ENCODE data around the gene LIN9. TPM values are rescaled to one million over a fixed set of nuclear protein-coding genes. Genes with fewer than 3 reads are reported as not detected.

Gene LIN9, protein sequence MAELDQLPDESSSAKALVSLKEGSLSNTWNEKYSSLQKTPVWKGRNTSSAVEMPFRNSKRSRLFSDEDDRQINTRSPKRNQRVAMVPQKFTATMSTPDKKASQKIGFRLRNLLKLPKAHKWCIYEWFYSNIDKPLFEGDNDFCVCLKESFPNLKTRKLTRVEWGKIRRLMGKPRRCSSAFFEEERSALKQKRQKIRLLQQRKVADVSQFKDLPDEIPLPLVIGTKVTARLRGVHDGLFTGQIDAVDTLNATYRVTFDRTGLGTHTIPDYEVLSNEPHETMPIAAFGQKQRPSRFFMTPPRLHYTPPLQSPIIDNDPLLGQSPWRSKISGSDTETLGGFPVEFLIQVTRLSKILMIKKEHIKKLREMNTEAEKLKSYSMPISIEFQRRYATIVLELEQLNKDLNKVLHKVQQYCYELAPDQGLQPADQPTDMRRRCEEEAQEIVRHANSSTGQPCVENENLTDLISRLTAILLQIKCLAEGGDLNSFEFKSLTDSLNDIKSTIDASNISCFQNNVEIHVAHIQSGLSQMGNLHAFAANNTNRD
- total RNA-seq: 1 to 10 TPM; 3.6 to 5.9 (median 4.4) TPM

DNA sequence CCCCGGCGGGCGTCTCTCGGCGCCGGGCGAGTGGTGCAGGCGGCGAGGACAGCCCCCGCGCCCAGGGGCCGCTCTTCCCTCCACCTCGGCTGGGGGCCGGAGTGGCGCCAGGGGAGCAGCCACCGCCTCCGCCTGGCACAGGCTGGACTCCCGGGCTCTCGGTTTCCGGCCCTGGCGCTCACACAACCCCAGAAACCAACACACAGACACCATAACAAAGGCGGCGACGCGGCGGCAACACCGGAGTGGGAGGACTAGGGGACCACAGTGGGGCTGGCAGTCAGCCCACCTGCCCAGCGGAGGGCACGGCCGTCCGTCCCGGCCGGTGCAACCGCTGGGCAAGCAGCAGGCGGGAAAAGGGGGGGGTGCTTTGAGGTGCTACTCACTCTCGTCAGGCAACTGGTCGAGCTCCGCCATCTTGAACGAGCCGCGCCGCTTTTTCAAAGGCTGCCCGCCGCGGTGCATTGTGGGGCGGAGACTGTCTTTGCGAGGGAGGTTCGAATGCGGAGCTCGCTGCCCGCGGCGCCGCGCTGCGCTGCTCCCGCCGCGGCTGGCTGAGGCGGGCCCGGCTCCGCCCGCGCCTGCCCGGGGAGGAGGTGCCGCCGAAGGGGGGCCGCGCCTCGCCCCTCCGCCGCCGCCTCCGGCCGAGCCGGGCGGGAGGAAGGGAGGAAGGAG is at the start of gene LIN9:
LIN9 (minus strand) TSS at position 442 of the 675 bp plus-strand sequence; CDS start at position 417, 25 bp downstream.
- Histone ChIP-seq H3K4me1 (peaks cover 24% of the 10 kb centered on the region), H3K9me3 (no peaks in the 10 kb centered on the region), H3K4me3 (peak within 1 kb of the TSS; percentile 73), H3K27me3 (no peaks in the 10 kb centered on the region), H3K27ac (peak within 1 kb of the TSS; percentile 63), H3K36me3 (no peaks in the 10 kb centered on the region)
- TF ChIP-seq, protein P1, sequence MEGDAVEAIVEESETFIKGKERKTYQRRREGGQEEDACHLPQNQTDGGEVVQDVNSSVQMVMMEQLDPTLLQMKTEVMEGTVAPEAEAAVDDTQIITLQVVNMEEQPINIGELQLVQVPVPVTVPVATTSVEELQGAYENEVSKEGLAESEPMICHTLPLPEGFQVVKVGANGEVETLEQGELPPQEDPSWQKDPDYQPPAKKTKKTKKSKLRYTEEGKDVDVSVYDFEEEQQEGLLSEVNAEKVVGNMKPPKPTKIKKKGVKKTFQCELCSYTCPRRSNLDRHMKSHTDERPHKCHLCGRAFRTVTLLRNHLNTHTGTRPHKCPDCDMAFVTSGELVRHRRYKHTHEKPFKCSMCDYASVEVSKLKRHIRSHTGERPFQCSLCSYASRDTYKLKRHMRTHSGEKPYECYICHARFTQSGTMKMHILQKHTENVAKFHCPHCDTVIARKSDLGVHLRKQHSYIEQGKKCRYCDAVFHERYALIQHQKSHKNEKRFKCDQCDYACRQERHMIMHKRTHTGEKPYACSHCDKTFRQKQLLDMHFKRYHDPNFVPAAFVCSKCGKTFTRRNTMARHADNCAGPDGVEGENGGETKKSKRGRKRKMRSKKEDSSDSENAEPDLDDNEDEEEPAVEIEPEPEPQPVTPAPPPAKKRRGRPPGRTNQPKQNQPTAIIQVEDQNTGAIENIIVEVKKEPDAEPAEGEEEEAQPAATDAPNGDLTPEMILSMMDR (IDR thresholded peaks at IDR 0.05): no peak
- TF ChIP-seq EP300 (IDR thresholded peaks at IDR 0.05) (no peak), POLR2AphosphoS5 (IDR thresholded peaks at IDR 0.05) (no peak), POLR2A (IDR thresholded peaks at IDR 0.05) (no peak)
- peak; percentile 94 to 95 for DNase-seq (ENCODE audit: low spot score in 2 of 2)
- WGBS: under 1% methylated on average over 47 of the region's 77 CpGs

DNA sequence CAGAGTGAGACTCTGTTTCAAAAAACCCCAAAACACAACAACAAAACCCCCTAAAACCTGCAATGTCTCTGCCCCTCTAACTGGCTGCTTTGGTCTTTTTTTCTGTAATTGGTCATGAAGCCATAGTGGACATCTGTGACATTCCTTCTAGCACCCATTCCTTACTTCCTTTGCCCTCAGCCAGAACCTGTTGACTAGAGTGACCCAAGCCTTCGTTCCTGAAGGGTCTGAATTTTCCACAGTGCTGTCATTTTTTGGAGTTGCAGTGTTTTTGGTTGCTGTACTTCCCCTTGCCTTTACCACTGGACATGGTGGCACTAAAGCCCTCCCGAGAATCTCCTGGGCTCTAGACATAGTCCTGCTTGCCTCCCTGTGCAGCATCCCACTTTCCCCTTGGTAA is 48.5 kb upstream of the LIN9 start:
- TF ChIP-seq POLR2AphosphoS5 (IDR thresholded peaks at IDR 0.05): no peak
- TF ChIP-seq, protein P1 (IDR thresholded peaks at IDR 0.05): no peak
- TF ChIP-seq EP300 (IDR thresholded peaks at IDR 0.05): no peak
- TF ChIP-seq POLR2A (IDR thresholded peaks at IDR 0.05): no peak
- Histone ChIP-seq H3K9me3 (no peaks in the 10 kb centered on the region), H3K4me1 (no peaks in the 10 kb centered on the region), H3K4me3 (no peak overlapping the region), H3K36me3 (peaks cover 31% of the 10 kb centered on the region), H3K27me3 (no peaks in the 10 kb centered on the region), H3K27ac (no peak overlapping the region)
- no peak for DNase-seq (ENCODE audit: low spot score in 2 of 2)
- WGBS: 95% methylated on average over 2 of the region's 2 CpGs

DNA sequence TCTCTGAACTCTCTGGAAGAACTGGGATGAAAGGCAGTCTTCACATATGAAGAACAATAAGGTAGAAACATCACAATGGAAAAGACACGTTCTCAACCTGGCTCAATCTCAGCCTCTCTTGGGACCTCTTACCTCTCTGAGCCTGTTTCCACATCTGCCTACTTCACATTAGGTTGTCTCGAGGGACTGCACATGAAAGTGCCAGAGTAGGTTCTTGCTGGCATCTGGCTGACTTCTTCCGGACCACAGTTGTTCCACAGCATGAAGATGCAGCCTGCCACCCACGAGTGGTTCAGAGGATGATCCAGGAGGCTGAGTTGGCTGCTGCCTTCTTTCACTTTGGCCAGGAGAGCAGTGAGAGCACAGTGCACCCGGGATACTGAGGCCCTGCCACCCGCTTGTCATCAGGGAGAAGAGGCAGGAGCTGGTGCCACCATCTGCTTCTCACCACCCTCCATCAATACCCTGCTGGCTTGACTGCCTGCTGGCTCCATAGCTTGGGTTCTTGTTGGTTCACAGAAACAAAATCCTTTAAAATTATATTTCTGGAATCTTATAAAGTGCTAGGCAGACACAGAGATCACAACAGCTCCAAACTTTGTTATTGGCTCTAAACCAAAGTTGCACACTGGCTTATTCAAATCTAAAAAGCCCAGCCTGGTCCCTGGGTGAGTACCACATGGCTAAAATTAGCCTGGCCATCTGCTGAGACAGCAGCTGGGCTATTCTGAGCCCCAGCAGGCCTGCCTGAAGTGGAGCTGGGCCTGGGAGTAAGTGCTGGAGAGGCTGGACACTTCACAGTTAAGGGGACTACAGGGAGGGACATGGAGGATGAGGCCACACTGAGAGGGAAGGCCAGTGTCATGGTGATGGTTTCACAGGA is 46.9 kb upstream of the LIN9 start:
- H3K4me1 ChIP-seq: no peaks in the 10 kb centered on the region
- DNase-seq (ENCODE audit: low spot score in 2 of 2): no peak
- H3K9me3 ChIP-seq: no peaks in the 10 kb centered on the region
- no peak for TF ChIP-seq POLR2A (IDR thresholded peaks at IDR 0.05)
- TF ChIP-seq, protein P1 (IDR thresholded peaks at IDR 0.05): no peak
- TF ChIP-seq EP300 (IDR thresholded peaks at IDR 0.05): no peak
- TF ChIP-seq POLR2AphosphoS5 (IDR thresholded peaks at IDR 0.05): no peak
- H3K4me3 ChIP-seq: no peak overlapping the region
- 78% methylated on average over 6 of the region's 6 CpGs for whole genome bisulfite sequencing
- no peaks in the 10 kb centered on the region for H3K27me3 ChIP-seq
- peaks cover 16% of the 10 kb centered on the region for H3K36me3 ChIP-seq
- no peak overlapping the region for H3K27ac ChIP-seq

DNA sequence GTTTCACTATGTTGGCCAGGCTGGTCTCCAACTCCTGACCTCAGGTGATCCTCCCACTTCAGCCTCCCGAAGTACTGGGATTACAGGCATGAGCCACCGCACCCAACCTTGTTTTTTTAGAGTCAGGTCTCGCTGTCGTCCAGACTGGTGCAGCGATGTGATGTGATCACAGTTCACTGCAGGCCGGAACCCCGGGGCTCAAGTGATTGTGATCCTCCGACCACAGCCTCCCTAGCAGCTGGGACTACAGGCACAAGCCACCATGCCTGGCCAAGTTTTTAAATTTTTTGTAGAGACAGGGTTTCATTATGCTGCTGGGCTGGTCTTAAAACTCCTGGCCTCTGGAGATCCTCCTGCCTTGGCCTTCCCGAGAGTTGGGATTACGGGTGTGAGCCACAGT is 46.1 kb upstream of the LIN9 start:
- Histone ChIP-seq H3K9me3 (no peaks in the 10 kb centered on the region), H3K4me3 (no peak overlapping the region), H3K4me1 (no peaks in the 10 kb centered on the region), H3K27ac (no peak overlapping the region), H3K36me3 (peaks cover 10% of the 10 kb centered on the region), H3K27me3 (no peaks in the 10 kb centered on the region)
- 96% methylated on average over 9 of the region's 10 CpGs for WGBS
- no peak for DNase-seq (ENCODE audit: low spot score in 2 of 2)
- TF ChIP-seq POLR2A (IDR thresholded peaks at IDR 0.05): no peak

DNA sequence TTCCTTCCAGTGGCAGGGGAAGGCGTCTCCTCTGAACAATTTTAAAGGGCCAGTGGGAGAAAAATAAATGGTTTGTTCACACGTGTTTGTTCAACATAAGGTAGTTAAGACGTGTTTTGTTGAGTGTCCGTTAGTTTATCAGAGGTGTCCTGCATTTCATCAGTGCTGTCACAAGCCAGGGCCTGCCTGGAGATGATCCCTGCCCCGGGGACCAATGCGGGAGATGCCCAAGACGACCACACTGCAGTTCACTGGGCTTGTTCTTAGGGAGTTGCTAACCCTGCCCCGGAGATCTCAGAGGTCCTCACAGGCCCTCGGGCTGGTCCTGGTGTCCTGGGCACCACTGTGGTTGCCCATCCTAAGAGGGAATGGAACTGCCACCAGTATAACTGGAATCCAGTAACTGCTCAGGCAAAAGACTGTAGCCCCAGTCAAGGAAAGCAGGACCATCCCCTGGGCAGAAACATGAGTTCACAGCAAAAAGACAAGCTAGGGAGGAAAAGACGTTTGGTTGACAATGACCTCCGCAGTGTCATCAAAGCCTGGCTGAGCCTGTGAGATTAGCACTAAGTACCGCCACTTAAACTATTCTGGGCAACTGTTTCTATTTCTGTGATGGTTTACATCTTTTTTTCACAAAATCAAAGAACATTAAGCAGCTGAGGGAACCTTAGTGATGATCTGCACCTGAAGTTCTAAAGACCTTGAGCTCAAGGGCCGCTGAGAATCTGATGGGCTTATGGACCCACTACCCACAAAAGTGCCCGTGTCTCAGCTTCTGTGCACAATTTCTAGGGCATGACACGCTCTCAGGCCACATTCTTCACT is 44.9 kb upstream of the LIN9 start:
- H3K27ac ChIP-seq: no peak overlapping the region
- no peaks in the 10 kb centered on the region for H3K4me1 ChIP-seq
- H3K9me3 ChIP-seq: no peaks in the 10 kb centered on the region
- H3K36me3 ChIP-seq: no peaks in the 10 kb centered on the region
- H3K27me3 ChIP-seq: no peaks in the 10 kb centered on the region
- WGBS: 58% methylated on average over 14 of the region's 15 CpGs
- no peak for DNase-seq (ENCODE audit: low spot score in 2 of 2)
- H3K4me3 ChIP-seq: no peak overlapping the region
- TF ChIP-seq POLR2AphosphoS5 (IDR thresholded peaks at IDR 0.05) (no peak), EP300 (IDR thresholded peaks at IDR 0.05) (no peak), POLR2A (IDR thresholded peaks at IDR 0.05) (no peak)
- TF ChIP-seq, protein P1 (IDR thresholded peaks at IDR 0.05): no peak

Data from suprapubic skin (tissue), 4 donors.